OCI-LY1 (cell line): Measurements from ENCODE around the gene CEP250.

Experiments
- H2AFZ ChIP-seq: fragments of 200-600 bp; sonication (generic), shearing (Covaris generic); 2 replicates; pipeline ENCODE4 v1.6.0; 2014; ENCODE audit warnings: antibody characterized with exemption, mild to moderate bottlenecking, low read length
- H3F3A ChIP-seq: fragments of 200-600 bp; sonication (generic), shearing (Covaris generic); 2 replicates; pipeline ENCODE4 v1.6.0; 2014; ENCODE audit warnings: mild to moderate bottlenecking, antibody characterized with exemption, low read length, moderate library complexity; ENCODE audit not compliant: insufficient read depth
- H3K27ac ChIP-seq: fragments of 200-600 bp; sonication (generic); 2 replicates; pipeline ENCODE4 v1.5.1; 2014; ENCODE audit warnings: low read length, mixed run types, mild to moderate bottlenecking, low read depth; ENCODE audit not compliant: poor library complexity, severe bottlenecking
- H3K27me3 ChIP-seq: fragments of 200-600 bp; sonication (generic); 2 replicates; pipeline ENCODE4 v1.6.0; 2014; ENCODE audit warnings: antibody characterized with exemption, mild to moderate bottlenecking, low read length, moderate library complexity; ENCODE audit not compliant: insufficient read depth
- H3K36me3 ChIP-seq: fragments of 200-600 bp; sonication (generic); 2 replicates; pipeline ENCODE4 v1.6.1; 2014; ENCODE audit warnings: mild to moderate bottlenecking, antibody characterized with exemption, low read length, moderate library complexity, mixed read lengths; ENCODE audit not compliant: insufficient read depth
- H3K4me1 ChIP-seq: fragments of 200-600 bp; sonication (generic); 2 replicates; pipeline ENCODE4 v1.5.1; 2014; ENCODE audit warnings: mild to moderate bottlenecking, low read length, moderate library complexity; ENCODE audit not compliant: insufficient read depth, severe bottlenecking
- H3K4me2 ChIP-seq: fragments of 200-600 bp; sonication (generic), shearing (Covaris generic); 2 replicates; pipeline ENCODE4 v1.6.1; 2014; ENCODE audit warnings: low read length
- H3K4me3 ChIP-seq: fragments of 200-600 bp; sonication (generic); 2 replicates; pipeline ENCODE4 v1.5.1; 2014; ENCODE audit warnings: low read length, low read depth, mild to moderate bottlenecking, mixed read lengths; ENCODE audit not compliant: poor library complexity, severe bottlenecking
- H3K79me2 ChIP-seq: fragments of 200-600 bp; shearing (Covaris generic); 2 replicates; pipeline ENCODE4 v1.6.1; 2016; ENCODE audit warnings: mixed run types, low read length, mixed read lengths; ENCODE audit not compliant: insufficient read depth
- H3K9ac ChIP-seq: fragments of 200-600 bp; sonication (generic), shearing (Covaris generic); 2 replicates; pipeline ENCODE4 v1.6.1; 2014; ENCODE audit warnings: mild to moderate bottlenecking, low read length, mixed read lengths
- H3K9me2 ChIP-seq: fragments of 200-600 bp; sonication (generic), shearing (Covaris generic); 2 replicates; pipeline ENCODE4 v1.6.1; 2014; ENCODE audit warnings: low read depth, mild to moderate bottlenecking, low read length, mixed read lengths
- H3K9me3 ChIP-seq: fragments of 200-600 bp; shearing (Covaris generic); 2 replicates; pipeline ENCODE4 v1.6.1; 2014; ENCODE audit warnings: low read length, mixed read lengths
- H4K20me1 ChIP-seq: fragments of 200-600 bp; sonication (generic), shearing (Covaris generic); 2 replicates; pipeline ENCODE4 v1.6.0; 2016; ENCODE audit warnings: mild to moderate bottlenecking, low read length; ENCODE audit not compliant: insufficient read depth
- CTCF ChIP-seq: fragments of 200-600 bp; sonication (generic), shearing (Covaris generic); IDR thresholded peaks from 2 replicates; pipeline ENCODE4 v1.5.1; 2017; ENCODE audit warnings: mild to moderate bottlenecking, antibody characterized with exemption, low read length, moderate library complexity, mixed read lengths
- EZH2 ChIP-seq: fragments of 200-600 bp; sonication (generic), shearing (Covaris generic); IDR thresholded peaks from 2 replicates; pipeline ENCODE4 v1.8.0; 2017; ENCODE audit warnings: borderline replicate concordance, mixed run types, mild to moderate bottlenecking, antibody characterized with exemption, low read length, moderate library complexity, mixed read lengths

CEP250 gene

DNA sequence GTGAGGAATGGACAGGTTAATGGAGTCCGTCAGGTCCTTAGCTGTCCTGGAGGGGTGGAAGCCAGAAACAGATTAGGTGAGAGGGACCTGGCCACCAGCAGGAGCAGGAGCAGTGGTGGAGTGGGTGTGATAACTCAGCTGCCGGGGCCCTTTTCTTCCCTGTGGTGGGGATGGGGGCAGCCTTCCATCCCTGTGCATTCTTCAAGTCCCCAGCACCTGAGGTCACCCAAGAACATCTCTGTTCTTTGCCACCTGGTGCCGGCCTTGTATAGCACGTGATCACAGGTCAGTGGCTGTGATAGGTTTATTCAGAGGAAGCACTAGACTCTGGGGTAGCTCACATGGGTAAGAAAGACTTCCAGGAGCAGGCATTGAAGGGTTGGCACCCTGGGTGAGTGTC lies 103.1 kb downstream of the CEP250 start:
- no peak for TF ChIP-seq CTCF
- TF ChIP-seq EZH2 = no peak
- Histone ChIP-seq H3K9ac (no peak overlapping the region), H3K79me2 (no peaks in the 10 kb centered on the region), H3K4me2 (no peak overlapping the region), H3K4me1 (peaks cover 15% of the 10 kb centered on the region), H3K4me3 (no peak overlapping the region), H3K9me2 (no peaks in the 10 kb centered on the region), H3K27me3 (no peaks in the 10 kb centered on the region), H2AFZ (no peak overlapping the region), H4K20me1 (no peaks in the 10 kb centered on the region), H3K9me3 (no peaks in the 10 kb centered on the region), H3F3A (no peaks in the 10 kb centered on the region), H3K36me3 (peaks cover 41% of the 10 kb centered on the region; the same call in 1 of the 2 replicates), H3K27ac (no peak overlapping the region)

DNA sequence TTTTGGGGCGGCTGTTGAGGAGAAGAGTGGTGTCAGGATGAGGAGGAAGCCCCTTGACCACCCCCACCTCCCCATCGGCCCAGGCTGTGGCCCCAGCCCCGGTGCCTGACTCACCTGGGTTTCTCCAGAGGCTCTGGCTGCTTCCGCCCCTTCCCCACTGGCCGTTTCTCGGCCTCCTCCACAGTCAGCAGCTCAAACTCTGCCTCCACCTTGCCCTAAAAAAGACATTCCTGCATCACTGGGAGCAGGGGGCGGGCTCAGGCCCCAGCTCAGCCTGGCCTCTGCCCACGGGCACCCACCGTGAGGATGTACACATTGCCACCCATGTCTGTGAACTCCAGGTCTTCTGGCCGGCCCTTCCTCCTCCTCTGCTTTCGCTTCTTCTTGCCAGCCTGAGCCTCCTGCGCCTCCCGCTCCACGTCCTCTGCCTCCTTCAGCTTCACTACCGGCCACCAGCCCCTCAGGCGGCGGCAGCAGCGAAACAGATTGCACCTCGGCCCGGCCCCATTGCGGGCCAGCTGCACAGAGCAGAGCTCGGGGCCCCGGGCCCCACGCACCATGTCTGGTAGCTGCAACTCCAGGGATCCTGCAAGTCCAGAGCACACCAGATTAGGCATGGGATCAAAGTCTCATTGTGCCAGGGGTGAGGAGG lies 103.8 kb downstream of the CEP250 start:
- no peak overlapping the region for H2AFZ ChIP-seq
- H3K4me2 ChIP-seq = no peak overlapping the region
- no peaks in the 10 kb centered on the region for H3K27me3 ChIP-seq
- peaks cover 15% of the 10 kb centered on the region for H3K4me1 ChIP-seq
- no peaks in the 10 kb centered on the region for H3K79me2 ChIP-seq
- H3K9ac ChIP-seq = no peak overlapping the region
- H3F3A ChIP-seq = no peaks in the 10 kb centered on the region
- peaks cover 34% of the 10 kb centered on the region; the same call in 1 of the 2 replicates for H3K36me3 ChIP-seq
- H4K20me1 ChIP-seq = no peaks in the 10 kb centered on the region
- TF ChIP-seq CTCF (no peak), EZH2 (no peak)
- H3K9me2 ChIP-seq = no peaks in the 10 kb centered on the region
- H3K4me3 ChIP-seq = no peak overlapping the region
- H3K27ac ChIP-seq = no peak overlapping the region
- H3K9me3 ChIP-seq = no peaks in the 10 kb centered on the region

GRCh38 chr20:35560105-35560511 lies 104.7 kb downstream of the CEP250 start:
- Histone ChIP-seq H2AFZ (no peak overlapping the region), H3K27ac (no peak overlapping the region), H3F3A (no peaks in the 10 kb centered on the region), H4K20me1 (no peaks in the 10 kb centered on the region), H3K79me2 (no peaks in the 10 kb centered on the region), H3K9me2 (no peaks in the 10 kb centered on the region), H3K9ac (no peak overlapping the region), H3K4me1 (peaks cover 15% of the 10 kb centered on the region), H3K9me3 (no peaks in the 10 kb centered on the region), H3K4me3 (no peak overlapping the region), H3K36me3 (peaks cover 25% of the 10 kb centered on the region; the same call in 1 of the 2 replicates), H3K4me2 (no peak overlapping the region), H3K27me3 (no peaks in the 10 kb centered on the region)
- TF ChIP-seq EZH2 = no peak
- no peak for TF ChIP-seq CTCF
